CD14-positive monocyte (primary cell): ENCODE data around the gene ZFPM1. TPM values are rescaled to one million over a fixed set of nuclear protein-coding genes. Genes with fewer than 3 reads are reported as not detected.

Experiments used
- DNase-seq, 3 donors: peaks; one replicate each; pipeline ENCODE4 v3.0.0-alpha.2; 2011 to 2022
- H2AFZ ChIP-seq: 2 replicates; pipeline ENCODE4 v1.6.0; 2012; ENCODE audit warnings: mild to moderate bottlenecking, low read depth, low read length, inconsistent platforms; ENCODE audit not compliant: insufficient read depth, poor library complexity, severe bottlenecking
- H3K27ac ChIP-seq, 2 donors: 1 replicate in 1 of 2; 2 replicates in 1 of 2; pipeline ENCODE4 v1.5.1; 2012 to 2013; ENCODE audit warnings: low read length in 2 of 2, control low read depth in 1 of 2, inconsistent platforms in 1 of 2, low read depth in 1 of 2, mild to moderate bottlenecking in 1 of 2
- H3K27me3 ChIP-seq, 2 donors: one replicate each; pipeline versions ENCODE4 v1.6.0 to v1.6.1; 2011 to 2013; ENCODE audit warnings: low read length in 2 of 2; ENCODE audit not compliant: control insufficient read depth in 2 of 2, insufficient read depth in 2 of 2
- H3K36me3 ChIP-seq, 2 donors: replicated peaks in 1 of 2; 1 replicate in 1 of 2; 2 replicates in 1 of 2; pipeline versions ENCODE4 v1.5.1 to v1.6.1; 2012 to 2013; ENCODE audit warnings: low read length in 2 of 2, control low read depth in 1 of 2, inconsistent platforms in 1 of 2, mild to moderate bottlenecking in 1 of 2; ENCODE audit not compliant: insufficient read depth in 2 of 2, control insufficient read depth in 1 of 2
- H3K4me1 ChIP-seq, 2 donors: 1 replicate in 1 of 2; 2 replicates in 1 of 2; pipeline versions ENCODE4 v1.5.1 to v1.6.1; 2012 to 2013; ENCODE audit warnings: low read length in 2 of 2, control low read depth in 1 of 2, inconsistent platforms in 1 of 2, mild to moderate bottlenecking in 1 of 2, moderate library complexity in 1 of 2; ENCODE audit not compliant: insufficient read depth in 2 of 2, control insufficient read depth in 1 of 2
- H3K4me2 ChIP-seq: replicated peaks from 2 replicates; pipeline ENCODE3; 2012; ENCODE audit warnings: low read length, moderate library complexity, mild to moderate bottlenecking; ENCODE audit not compliant: poor library complexity, severe bottlenecking; ENCODE audit errors: extremely low read depth
- H3K4me3 ChIP-seq, 3 experiments: fragments of 200-600 bp in 1 of 3; sonication (generic) in 1 of 3; replicated peaks in 1 of 3; 1 replicate in 2 of 3; 2 replicates in 1 of 3; pipeline ENCODE4 v1.5.1; 2011 to 2013; ENCODE audit warnings: low read length in 3 of 3, mild to moderate bottlenecking in 3 of 3, control low read depth in 2 of 3, low read depth in 2 of 3, inconsistent platforms in 1 of 3, moderate library complexity in 1 of 3
- H3K79me2 ChIP-seq: 2 replicates; pipeline ENCODE4 v1.6.0; 2012; ENCODE audit warnings: mild to moderate bottlenecking, control low read depth, inconsistent platforms, low read length, moderate library complexity; ENCODE audit not compliant: insufficient read depth
- H3K9ac ChIP-seq: 2 replicates; pipeline ENCODE4 v1.6.0; 2017; ENCODE audit warnings: low read length, mild to moderate bottlenecking; ENCODE audit not compliant: insufficient read depth, poor library complexity, severe bottlenecking
- H3K9me3 ChIP-seq, 2 donors: replicated peaks in 1 of 2; 1 replicate in 1 of 2; 2 replicates in 1 of 2; pipeline versions ENCODE4 v1.5.1 to v1.6.1; 2012 to 2013; ENCODE audit warnings: low read length in 2 of 2, control low read depth in 1 of 2; ENCODE audit not compliant: control insufficient read depth in 1 of 2, insufficient read depth in 1 of 2
- H4K20me1 ChIP-seq: 2 replicates; pipeline ENCODE4 v1.6.0; 2012; ENCODE audit warnings: mild to moderate bottlenecking, low read length, control low read depth, moderate library complexity; ENCODE audit not compliant: insufficient read depth
- H3K27ac Mint-ChIP-seq, 7 donors: one replicate each; pipeline ENCODE4 v1.8.0; 2020; ENCODE audit warnings: mild to moderate bottlenecking in 7 of 7, mixed read lengths in 7 of 7, moderate library complexity in 6 of 7, inconsistent platforms in 2 of 7
- H3K27me3 Mint-ChIP-seq, 3 donors: one replicate each; pipeline ENCODE4 v1.8.0; 2021 to 2022; ENCODE audit warnings: low read depth in 3 of 3, mild to moderate bottlenecking in 3 of 3, mixed read lengths in 3 of 3, moderate library complexity in 3 of 3, inconsistent platforms in 1 of 3
- H3K36me3 Mint-ChIP-seq, 2 donors: one replicate each; pipeline ENCODE4 v1.8.0; 2020; ENCODE audit warnings: mixed read lengths in 2 of 2, inconsistent platforms in 1 of 2, mild to moderate bottlenecking in 1 of 2
- H3K4me1 Mint-ChIP-seq: one replicate; pipeline ENCODE4 v1.8.0; 2020; ENCODE audit warnings: mild to moderate bottlenecking, mixed read lengths
- H3K4me3 Mint-ChIP-seq, 2 donors: one replicate each; pipeline ENCODE4 v1.8.0; 2020; ENCODE audit warnings: mild to moderate bottlenecking in 2 of 2, mixed read lengths in 2 of 2, moderate library complexity in 1 of 2
- H3K9me3 Mint-ChIP-seq, 7 donors: one replicate each; pipeline ENCODE4 v1.8.0; 2020 to 2022; ENCODE audit warnings: mixed read lengths in 7 of 7, mild to moderate bottlenecking in 6 of 7, moderate library complexity in 6 of 7, inconsistent platforms in 2 of 7
- CTCF ChIP-seq: fragments of 200-600 bp; IDR thresholded peaks from one replicate; pipeline ENCODE4 v1.8.0; 2022; ENCODE audit warnings: antibody characterized with exemption, mild to moderate bottlenecking
- WGBS: methylation state at CpG from one replicate; pipeline ENCODE4 v1.1.5; 2013; ENCODE audit warnings: missing lambda C conversion rate; ENCODE audit not compliant: insufficient coverage; 5-methylcytosine and 5-hydroxymethylcytosine counted together
- intact Hi-C, 2 donors: fragments of 100-400 bp; cut with micrococcal nuclease; formaldehyde crosslinking; loops; one replicate each; pipeline versions ENCODE4 v1.15.0 to v1.15.1; 2023
- polyA plus RNA-seq, 3 donors: library from polyadenylated mRNA; depleted of rRNA in 1 of 3; unstranded in 2 of 3; stranded (reverse) in 1 of 3; fragments of 300-500 nt in 2 of 3; fragments of >200 nt in 1 of 3; fragmentation: Illumina TruSeq in 2 of 3; gene quantifications; 1 replicate in 2 of 3; 2 replicates in 1 of 3; pipeline ENCODE4 v1.2.3, GENCODE V29; 2012 to 2021

The ZFPM1 gene
- polyA plus RNA-seq, 3 donors = 0.04 to 0.19 (median 0.12) TPM

DNA sequence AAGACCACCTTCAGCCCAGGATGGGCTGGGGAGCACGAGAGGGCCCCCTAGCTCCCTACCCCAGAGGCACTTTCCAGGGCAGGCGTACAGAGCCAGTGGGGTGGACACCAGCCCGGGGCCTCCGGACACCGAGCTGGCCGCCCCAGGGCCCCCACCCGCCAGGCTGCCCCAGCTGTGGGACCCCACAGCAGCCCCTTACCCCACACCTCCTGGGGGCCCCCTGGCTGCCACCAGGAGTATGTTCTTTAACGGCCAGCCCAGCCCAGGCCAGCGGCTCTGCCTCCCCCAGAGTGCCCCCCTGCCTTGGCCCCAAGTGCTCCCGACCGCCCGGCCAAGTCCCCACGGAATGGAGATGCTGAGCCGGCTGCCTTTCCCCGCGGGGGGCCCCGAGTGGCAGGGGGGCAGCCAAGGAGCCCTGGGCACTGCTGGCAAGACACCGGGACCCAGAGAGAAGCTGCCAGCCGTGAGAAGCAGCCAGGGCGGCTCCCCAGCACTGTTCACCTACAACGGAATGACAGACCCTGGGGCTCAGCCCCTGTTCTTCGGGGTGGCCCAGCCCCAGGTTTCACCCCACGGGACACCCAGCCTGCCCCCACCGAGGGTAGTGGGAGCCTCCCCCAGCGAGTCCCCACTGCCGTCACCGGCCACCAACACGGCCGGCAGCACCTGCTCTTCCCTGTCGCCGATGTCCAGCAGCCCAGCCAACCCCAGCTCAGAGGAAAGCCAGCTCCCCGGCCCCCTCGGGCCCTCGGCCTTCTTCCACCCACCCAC is 24.3 kb upstream of the ZFPM1 start:
- Mint-ChIP-seq H3K27me3 (peaks cover 15 to 63% (median 31%) of the 10 kb centered on the region in 3 donors), H3K4me3 (peak overlapping the region; percentile 46 to 48), H3K9me3 (peaks cover 0 to 6% (median 0%) of the 10 kb centered on the region in 7 donors), H3K4me1 (peaks cover 14% of the 10 kb centered on the region), H3K36me3 (peaks cover 0 to 1% of the 10 kb centered on the region in 2 donors), H3K27ac (no peak overlapping the region)
- intact Hi-C loops = no loop called here
- H2AFZ ChIP-seq = no peak overlapping the region
- DNase-seq = no peak
- H3K9ac ChIP-seq = no peak overlapping the region
- no peaks in the 10 kb centered on the region for H4K20me1 ChIP-seq
- no peaks in the 10 kb centered on the region for H3K9me3 ChIP-seq
- H3K27ac ChIP-seq = no peak overlapping the region
- TF ChIP-seq CTCF = peak; percentile 4
- H3K79me2 ChIP-seq = no peaks in the 10 kb centered on the region
- H3K4me2 ChIP-seq = peak overlapping the region; percentile 79
- no peak overlapping the region for H3K4me3 ChIP-seq
- 92% methylated on average over 31 of the region's 34 CpGs for WGBS
- peaks cover 22 to 25% of the 10 kb centered on the region in 2 donors for H3K4me1 ChIP-seq
- H3K36me3 ChIP-seq = no peaks in the 10 kb centered on the region
- peaks cover 0 to 40% of the 10 kb centered on the region in 2 donors for H3K27me3 ChIP-seq

DNA sequence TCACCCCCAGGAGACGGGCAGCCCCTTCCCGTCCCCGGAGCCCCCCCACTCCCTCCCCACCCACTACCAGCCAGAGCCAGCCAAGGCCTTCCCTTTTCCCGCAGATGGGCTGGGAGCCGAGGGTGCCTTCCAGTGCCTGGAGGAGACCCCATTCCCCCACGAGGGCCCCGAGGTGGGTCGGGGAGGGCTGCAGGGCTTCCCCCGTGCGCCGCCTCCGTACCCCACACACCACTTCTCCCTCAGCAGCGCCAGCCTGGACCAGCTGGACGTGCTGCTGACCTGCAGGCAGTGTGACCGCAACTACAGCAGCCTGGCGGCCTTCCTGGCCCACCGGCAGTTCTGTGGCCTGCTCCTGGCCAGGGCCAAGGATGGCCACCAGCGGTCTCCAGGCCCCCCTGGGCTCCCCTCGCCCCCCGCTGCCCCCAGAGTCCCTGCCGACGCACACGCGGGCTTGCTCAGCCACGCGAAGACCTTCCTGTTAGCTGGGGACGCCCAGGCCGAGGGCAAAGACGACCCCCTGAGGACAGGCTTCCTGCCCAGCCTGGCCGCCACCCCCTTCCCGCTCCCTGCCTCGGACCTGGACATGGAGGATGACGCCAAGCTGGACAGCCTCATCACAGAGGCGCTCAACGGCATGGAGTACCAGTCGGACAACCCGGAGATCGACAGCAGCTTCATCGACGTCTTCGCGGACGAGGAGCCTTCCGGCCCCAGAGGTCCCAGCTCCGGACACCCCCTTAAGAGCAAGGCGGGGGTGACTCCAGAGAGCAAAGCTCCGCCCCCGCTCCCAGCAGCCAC is 23.5 kb upstream of the ZFPM1 start:
- no peaks in the 10 kb centered on the region for H4K20me1 ChIP-seq
- peak overlapping the region; percentile 75 to 92 for H3K4me3 Mint-ChIP-seq
- H3K36me3 ChIP-seq = no peaks in the 10 kb centered on the region
- peak overlapping the region; percentile 81 for H3K9ac ChIP-seq
- H3K36me3 Mint-ChIP-seq = peaks cover 0 to 1% of the 10 kb centered on the region in 2 donors
- peaks cover 11 to 60% (median 25%) of the 10 kb centered on the region in 3 donors for H3K27me3 Mint-ChIP-seq
- intact Hi-C loops = loop anchor here in 1 of 2 donors (10.0 kb wide), 1 partner anchor 495 kb away; the partner anchor contains the start of gene CA5A
- TF ChIP-seq CTCF = no peak
- peaks cover 0 to 6% (median 0%) of the 10 kb centered on the region in 7 donors for H3K9me3 Mint-ChIP-seq
- no peaks in the 10 kb centered on the region for H3K79me2 ChIP-seq
- H3K27me3 ChIP-seq = peaks cover 0 to 37% of the 10 kb centered on the region in 2 donors
- H3K4me1 Mint-ChIP-seq = peaks cover 14% of the 10 kb centered on the region
- peaks cover 22 to 25% of the 10 kb centered on the region in 2 donors for H3K4me1 ChIP-seq
- peak overlapping the region; percentile 90 for H2AFZ ChIP-seq
- WGBS = 83% methylated on average over 46 of the region's 48 CpGs
- H3K27ac Mint-ChIP-seq = peak overlapping the region in 5 of 7 donors; percentile 35 to 70 (median 68)
- H3K27ac ChIP-seq = peak overlapping the region in 1 of 2 donors; percentile 69
- H3K4me3 ChIP-seq = peak overlapping the region; percentile 37 to 77 (median 49)
- peak overlapping the region; percentile 79 for H3K4me2 ChIP-seq
- no peaks in the 10 kb centered on the region for H3K9me3 ChIP-seq
- no peak for DNase-seq
